ENCODE measurements around the gene IKZF1. TPM values are rescaled to one million over a fixed set of nuclear protein-coding genes. Genes with fewer than 3 reads are reported as not detected.

IKZF1 gene
- total RNA-seq, 2 donors from 2014 or later = 24.4 to 57.8 TPM

DNA sequence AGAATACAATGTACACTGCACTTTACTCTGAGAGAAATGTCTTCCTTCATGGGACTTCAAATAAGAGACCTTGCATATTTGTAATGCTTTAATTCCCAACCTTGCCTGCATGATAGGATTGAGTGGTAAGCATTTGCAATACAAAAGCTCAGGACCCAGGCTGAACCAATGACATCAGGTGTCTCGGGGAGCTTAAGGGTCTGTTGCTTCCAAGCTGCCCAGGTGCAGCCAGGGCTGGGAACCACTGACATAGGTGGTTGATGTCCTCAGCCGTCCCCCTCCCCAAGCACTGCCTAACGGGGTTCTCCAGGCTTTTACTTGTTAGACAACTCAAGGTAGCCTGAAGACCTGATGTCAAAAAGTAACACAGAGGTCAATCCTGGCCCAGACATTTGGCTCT, 116.5 kb downstream of the IKZF1 start:
- Histone ChIP-seq H3K4me1 (ENCODE audit: control insufficient read depth in 1 of 2, low read depth in 2 of 2) (no peaks in the 10 kb centered on the region), H3K9me3 (no peaks in the 10 kb centered on the region), H3K4me3 (no peak overlapping the region), H3K27ac (no peak overlapping the region), H3K36me3 (no peaks in the 10 kb centered on the region), H3K27me3 (replicated peaks; ENCODE audit: insufficient read depth) (no peaks in the 10 kb centered on the region)
- TF ChIP-seq, protein P1, sequence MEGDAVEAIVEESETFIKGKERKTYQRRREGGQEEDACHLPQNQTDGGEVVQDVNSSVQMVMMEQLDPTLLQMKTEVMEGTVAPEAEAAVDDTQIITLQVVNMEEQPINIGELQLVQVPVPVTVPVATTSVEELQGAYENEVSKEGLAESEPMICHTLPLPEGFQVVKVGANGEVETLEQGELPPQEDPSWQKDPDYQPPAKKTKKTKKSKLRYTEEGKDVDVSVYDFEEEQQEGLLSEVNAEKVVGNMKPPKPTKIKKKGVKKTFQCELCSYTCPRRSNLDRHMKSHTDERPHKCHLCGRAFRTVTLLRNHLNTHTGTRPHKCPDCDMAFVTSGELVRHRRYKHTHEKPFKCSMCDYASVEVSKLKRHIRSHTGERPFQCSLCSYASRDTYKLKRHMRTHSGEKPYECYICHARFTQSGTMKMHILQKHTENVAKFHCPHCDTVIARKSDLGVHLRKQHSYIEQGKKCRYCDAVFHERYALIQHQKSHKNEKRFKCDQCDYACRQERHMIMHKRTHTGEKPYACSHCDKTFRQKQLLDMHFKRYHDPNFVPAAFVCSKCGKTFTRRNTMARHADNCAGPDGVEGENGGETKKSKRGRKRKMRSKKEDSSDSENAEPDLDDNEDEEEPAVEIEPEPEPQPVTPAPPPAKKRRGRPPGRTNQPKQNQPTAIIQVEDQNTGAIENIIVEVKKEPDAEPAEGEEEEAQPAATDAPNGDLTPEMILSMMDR (IDR thresholded peaks at IDR 0.05) = no peak
- DNase-seq (ENCODE audit: low spot score) = no peak
- ATAC-seq (ENCODE audit: insufficient number of reproducible peaks, low FRiP score, low read depth) = no peak

DNA sequence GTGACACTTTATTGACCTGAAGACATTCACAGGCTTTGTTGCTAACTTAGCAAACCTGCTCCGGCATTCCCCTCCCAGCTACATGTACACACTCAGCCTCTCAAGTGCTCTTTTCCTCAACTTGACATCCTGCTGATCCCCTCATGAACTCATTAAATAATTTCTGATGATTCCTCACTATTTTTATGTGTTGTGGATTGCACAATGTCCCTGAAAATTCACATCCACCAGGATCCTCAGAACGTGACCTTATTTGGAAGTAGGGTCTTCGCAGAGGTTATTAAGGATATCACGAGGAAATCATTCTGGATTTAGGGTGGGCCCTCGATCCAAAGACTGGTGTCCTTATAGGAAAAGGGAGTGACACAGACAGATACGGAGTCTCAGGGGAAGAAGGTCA, 118.3 kb downstream of the IKZF1 start:
- ATAC-seq (ENCODE audit: insufficient number of reproducible peaks, low FRiP score, low read depth) = no peak

DNA sequence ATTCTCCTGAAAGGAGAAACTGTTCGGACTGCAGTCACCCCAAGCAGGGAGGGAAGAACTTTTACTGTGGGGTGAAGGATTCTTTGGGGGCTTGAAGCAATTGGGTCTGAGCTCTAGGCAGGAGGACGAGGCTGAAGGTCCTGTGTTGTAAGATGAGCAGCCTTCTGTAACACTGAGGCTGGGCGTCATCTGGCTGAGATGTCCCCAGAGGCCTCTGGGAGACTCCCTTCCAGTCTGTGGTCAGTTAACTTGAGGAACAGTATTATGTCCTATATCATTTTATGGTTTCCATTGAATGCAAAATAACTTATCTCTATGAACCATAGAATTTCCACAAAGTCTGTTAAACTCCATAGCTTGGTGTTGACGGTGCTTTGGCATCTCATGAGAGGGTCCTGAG, 119.3 kb downstream of the IKZF1 start:
- Histone ChIP-seq H3K4me3 (no peak overlapping the region), H3K4me1 (ENCODE audit: control insufficient read depth in 1 of 2, low read depth in 2 of 2) (no peaks in the 10 kb centered on the region), H3K36me3 (no peaks in the 10 kb centered on the region), H3K9me3 (no peaks in the 10 kb centered on the region), H3K27ac (no peak overlapping the region), H3K27me3 (replicated peaks; ENCODE audit: insufficient read depth) (no peaks in the 10 kb centered on the region)
- TF ChIP-seq, protein P1 (IDR thresholded peaks at IDR 0.05) = no peak
- ATAC-seq (ENCODE audit: insufficient number of reproducible peaks, low FRiP score, low read depth) (no peak), DNase-seq (ENCODE audit: low spot score) (no peak)

More for the DNA sequence above, 118.3 kb downstream of the IKZF1 start:
- Histone ChIP-seq H3K4me3 (no peak overlapping the region), H3K36me3 (no peaks in the 10 kb centered on the region), H3K9me3 (no peaks in the 10 kb centered on the region), H3K27me3 (replicated peaks; ENCODE audit: insufficient read depth) (no peaks in the 10 kb centered on the region), H3K27ac (no peak overlapping the region), H3K4me1 (ENCODE audit: control insufficient read depth in 1 of 2, low read depth in 2 of 2) (no peaks in the 10 kb centered on the region)
- TF ChIP-seq, protein P1 (IDR thresholded peaks at IDR 0.05) = no peak
- DNase-seq (ENCODE audit: low spot score) = no peak

DNA sequence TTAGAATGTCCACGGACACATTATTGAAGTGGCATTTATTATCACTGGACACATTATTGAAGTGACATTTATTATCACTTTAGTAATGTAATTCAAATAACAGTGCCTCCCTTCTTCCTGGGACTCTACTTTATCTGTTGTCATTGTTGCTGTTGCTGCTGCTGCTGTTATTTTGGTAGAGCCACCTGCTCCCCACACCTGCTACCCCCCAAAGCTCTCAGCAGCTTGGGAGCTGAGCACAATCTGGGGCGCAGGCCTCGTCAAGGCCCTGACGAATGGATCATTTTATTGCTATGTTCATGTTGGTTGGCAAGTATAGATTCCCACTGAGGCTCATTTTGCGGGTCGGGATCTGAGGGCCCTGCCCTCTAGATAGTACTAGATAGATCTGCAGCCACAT, 120.8 kb downstream of the IKZF1 start:
- H3K9me3 ChIP-seq = no peaks in the 10 kb centered on the region
- TF ChIP-seq, protein P1 (IDR thresholded peaks at IDR 0.05) = no peak
- ATAC-seq (ENCODE audit: insufficient number of reproducible peaks, low FRiP score, low read depth) (no peak), DNase-seq (ENCODE audit: low spot score) (no peak)
- H3K36me3 ChIP-seq = no peaks in the 10 kb centered on the region
- H3K4me3 ChIP-seq = no peak overlapping the region
- H3K27me3 ChIP-seq (replicated peaks; ENCODE audit: insufficient read depth) = no peaks in the 10 kb centered on the region
- H3K27ac ChIP-seq = no peak overlapping the region
- H3K4me1 ChIP-seq (ENCODE audit: control insufficient read depth in 1 of 2, low read depth in 2 of 2) = no peaks in the 10 kb centered on the region

DNA sequence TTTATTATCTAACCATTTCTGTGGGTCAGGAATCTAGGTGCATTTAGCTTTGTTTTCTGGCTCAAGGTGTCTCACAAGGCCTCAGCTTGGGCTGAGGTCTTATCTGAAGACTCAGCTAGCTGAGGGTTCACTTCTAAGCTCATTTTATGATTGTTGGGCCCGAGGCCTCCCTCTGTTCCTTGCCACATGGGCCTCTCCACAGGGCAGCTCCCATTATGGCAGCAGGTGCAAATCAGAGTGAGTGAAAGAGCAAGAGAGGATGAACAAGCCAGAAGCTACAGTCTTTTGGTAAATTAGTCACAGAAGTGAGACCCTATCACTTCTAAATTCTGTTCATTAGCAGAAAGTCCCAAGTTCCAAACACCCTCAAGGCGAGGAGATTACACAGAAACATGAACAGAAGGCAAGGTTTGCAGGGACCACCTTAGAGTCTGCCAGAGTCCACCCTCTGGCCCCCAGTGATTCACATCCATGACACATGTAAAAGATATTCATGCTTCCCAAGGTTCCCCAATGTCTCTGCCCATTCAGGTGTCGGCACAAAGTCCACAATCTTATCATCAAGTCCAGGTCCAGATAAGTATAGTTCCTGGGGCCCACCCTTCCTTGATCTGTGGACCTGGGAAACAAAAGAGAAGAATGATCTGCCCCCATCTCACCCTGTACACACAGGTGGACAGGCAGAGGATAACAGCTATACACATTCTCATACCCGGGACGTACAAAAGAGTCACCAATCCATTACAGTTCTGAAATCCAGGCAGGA, 121.9 kb downstream of the IKZF1 start:
- no peaks in the 10 kb centered on the region for H3K9me3 ChIP-seq
- H3K27ac ChIP-seq = no peak overlapping the region
- no peak overlapping the region for H3K4me3 ChIP-seq
- no peak for ATAC-seq (ENCODE audit: insufficient number of reproducible peaks, low FRiP score, low read depth)
- H3K4me1 ChIP-seq (ENCODE audit: control insufficient read depth in 1 of 2, low read depth in 2 of 2) = no peaks in the 10 kb centered on the region
- H3K36me3 ChIP-seq = no peaks in the 10 kb centered on the region
- H3K27me3 ChIP-seq (replicated peaks; ENCODE audit: insufficient read depth) = no peaks in the 10 kb centered on the region
- DNase-seq (ENCODE audit: low spot score) = no peak
- TF ChIP-seq, protein P1 (IDR thresholded peaks at IDR 0.05) = no peak
